Mammary epithelial cell (primary cell): ENCODE measurements around the gene CSTA.

ENCODE experiments used
- CTCF ChIP-seq, 2 donors: IDR thresholded peaks in 1 of 2; conservative IDR thresholded peaks in 1 of 2; 2 replicates each; pipeline ENCODE4 v1.5.1; 2011 to 2012; ENCODE audit warnings: inconsistent platforms in 2 of 2, low read length in 2 of 2, mild to moderate bottlenecking in 2 of 2, control low read depth in 1 of 2, low read depth in 1 of 2; ENCODE audit not compliant: insufficient read depth in 1 of 2; ENCODE audit errors: extremely low read depth in 1 of 2
- EZH2 ChIP-seq: IDR thresholded peaks from 2 replicates; pipeline ENCODE4 v1.6.1; 2012; ENCODE audit warnings: low read length, inconsistent platforms, borderline replicate concordance

- no peak for TF ChIP-seq CTCF (conservative IDR thresholded peaks at IDR 0.05 in 1 of 2, IDR thresholded peaks at IDR 0.05 in 1 of 2; ENCODE audit: extremely low read depth in 1 of 2, insufficient read depth in 1 of 2, low read depth in 1 of 2, low read length in 2 of 2)
- no peak for TF ChIP-seq EZH2
Measured at GRCh38 chr3:122350814-122351418, 25.9 kb downstream of the CSTA start.
